Effector memory CD4-positive, alpha-beta T cell (primary cell): ENCODE measurements around the gene TMEM11.

Source experiments
- DNase-seq, 3 donors: peaks; one replicate each; pipeline ENCODE4 v3.0.0-alpha.2; 2020
- H3K27ac ChIP-seq: 2 replicates; pipeline ENCODE4 v1.7.0; 2013; ENCODE audit warnings: mild to moderate bottlenecking, low read length, moderate library complexity; ENCODE audit not compliant: insufficient read depth, poor library complexity, severe bottlenecking
- H3K27me3 ChIP-seq: replicated peaks from 2 replicates; pipeline ENCODE4 v1.7.0; 2013; ENCODE audit warnings: mild to moderate bottlenecking, low read length; ENCODE audit not compliant: insufficient read depth, control insufficient read depth, poor library complexity, severe bottlenecking
- H3K36me3 ChIP-seq: 2 replicates; pipeline ENCODE4 v1.7.0; 2013; ENCODE audit warnings: mild to moderate bottlenecking, low read length, moderate library complexity; ENCODE audit not compliant: control insufficient read depth, insufficient read depth
- H3K4me1 ChIP-seq: 2 replicates; pipeline ENCODE4 v1.7.0; 2013; ENCODE audit warnings: low read length, mild to moderate bottlenecking; ENCODE audit not compliant: control insufficient read depth, insufficient read depth, poor library complexity, severe bottlenecking
- H3K4me3 ChIP-seq: 2 replicates; pipeline ENCODE4 v1.7.0; 2013; ENCODE audit warnings: low read length, low read depth, mild to moderate bottlenecking; ENCODE audit not compliant: insufficient read depth, poor library complexity, severe bottlenecking
- H3K9me3 ChIP-seq: 2 replicates; pipeline ENCODE4 v1.7.0; 2013; ENCODE audit warnings: mild to moderate bottlenecking, low read length, moderate library complexity; ENCODE audit not compliant: control insufficient read depth

The TMEM11 gene

GRCh38 chr17:21250854-21251253 lies 36.9 kb upstream of the TMEM11 start:
- Histone ChIP-seq H3K4me1 (peaks cover 13% of the 10 kb centered on the region), H3K27me3 (no peaks in the 10 kb centered on the region), H3K4me3 (no peak overlapping the region), H3K27ac (no peak overlapping the region), H3K9me3 (no peaks in the 10 kb centered on the region), H3K36me3 (no peaks in the 10 kb centered on the region)
- DNase-seq: no peak

- Histone ChIP-seq H3K9me3 (no peaks in the 10 kb centered on the region), H3K27ac (no peak overlapping the region), H3K4me1 (peaks cover 18% of the 10 kb centered on the region), H3K27me3 (no peaks in the 10 kb centered on the region), H3K4me3 (no peak overlapping the region), H3K36me3 (no peaks in the 10 kb centered on the region)
- DNase-seq: no peak
Measured at GRCh38 chr17:21249920-21250703, 36.2 kb upstream of the TMEM11 start.

- Histone ChIP-seq H3K27ac (no peak overlapping the region), H3K4me1 (peaks cover 18% of the 10 kb centered on the region), H3K27me3 (no peaks in the 10 kb centered on the region), H3K4me3 (no peak overlapping the region), H3K36me3 (no peaks in the 10 kb centered on the region), H3K9me3 (no peaks in the 10 kb centered on the region)
- DNase-seq: no peak
Measured at GRCh38 chr17:21249086-21249795, 35.3 kb upstream of the TMEM11 start.

- Histone ChIP-seq H3K27me3 (no peaks in the 10 kb centered on the region), H3K4me1 (peaks cover 11% of the 10 kb centered on the region), H3K36me3 (no peaks in the 10 kb centered on the region), H3K4me3 (no peak overlapping the region), H3K27ac (no peak overlapping the region), H3K9me3 (no peaks in the 10 kb centered on the region)
- DNase-seq: no peak
Measured at GRCh38 chr17:21248500-21248899, 34.5 kb upstream of the TMEM11 start.

GRCh38 chr17:21247552-21248258 lies 33.7 kb upstream of the TMEM11 start:
- Histone ChIP-seq H3K36me3 (peaks cover 3% of the 10 kb centered on the region), H3K4me1 (peaks cover 11% of the 10 kb centered on the region), H3K27me3 (no peaks in the 10 kb centered on the region), H3K27ac (no peak overlapping the region), H3K4me3 (no peak overlapping the region), H3K9me3 (no peaks in the 10 kb centered on the region)
- no peak for DNase-seq

GRCh38 chr17:21246698-21247097 lies 32.7 kb upstream of the TMEM11 start:
- peaks cover 3% of the 10 kb centered on the region for H3K36me3 ChIP-seq
- peaks cover 6% of the 10 kb centered on the region for H3K4me1 ChIP-seq
- no peak overlapping the region for H3K27ac ChIP-seq
- no peaks in the 10 kb centered on the region for H3K27me3 ChIP-seq
- no peak overlapping the region for H3K4me3 ChIP-seq
- no peak for DNase-seq
- no peaks in the 10 kb centered on the region for H3K9me3 ChIP-seq

GRCh38 chr17:21245639-21246084 lies 31.7 kb upstream of the TMEM11 start:
- peaks cover 3% of the 10 kb centered on the region for H3K36me3 ChIP-seq
- H3K27ac ChIP-seq: no peak overlapping the region
- H3K9me3 ChIP-seq: no peaks in the 10 kb centered on the region
- no peak for DNase-seq
- peaks cover 6% of the 10 kb centered on the region for H3K4me1 ChIP-seq
- no peaks in the 10 kb centered on the region for H3K27me3 ChIP-seq
- no peak overlapping the region for H3K4me3 ChIP-seq

GRCh38 chr17:21243516-21244303 lies 29.7 kb upstream of the TMEM11 start:
- no peaks in the 10 kb centered on the region for H3K27me3 ChIP-seq
- DNase-seq: no peak
- peaks cover 3% of the 10 kb centered on the region for H3K36me3 ChIP-seq
- no peaks in the 10 kb centered on the region for H3K9me3 ChIP-seq
- no peak overlapping the region for H3K4me3 ChIP-seq
- H3K4me1 ChIP-seq: peaks cover 6% of the 10 kb centered on the region
- no peak overlapping the region for H3K27ac ChIP-seq

- DNase-seq: no peak
- peaks cover 6% of the 10 kb centered on the region for H3K4me1 ChIP-seq
- no peak overlapping the region for H3K27ac ChIP-seq
- H3K36me3 ChIP-seq: peaks cover 3% of the 10 kb centered on the region
- H3K4me3 ChIP-seq: no peak overlapping the region
- no peaks in the 10 kb centered on the region for H3K27me3 ChIP-seq
- H3K9me3 ChIP-seq: no peaks in the 10 kb centered on the region
Measured at GRCh38 chr17:21242780-21243515, 29.0 kb upstream of the TMEM11 start.
